ENCODE data around the gene TP53TG5. TPM values are rescaled to one million over a fixed set of nuclear protein-coding genes. Genes with fewer than 3 reads are reported as not detected.

Gene TP53TG5
- total and polyA plus RNA-seq, 2 of the 8 experiments (the other 6 are each of a cell fraction or from before 2014, with no cell fraction given) = not detected

DNA sequence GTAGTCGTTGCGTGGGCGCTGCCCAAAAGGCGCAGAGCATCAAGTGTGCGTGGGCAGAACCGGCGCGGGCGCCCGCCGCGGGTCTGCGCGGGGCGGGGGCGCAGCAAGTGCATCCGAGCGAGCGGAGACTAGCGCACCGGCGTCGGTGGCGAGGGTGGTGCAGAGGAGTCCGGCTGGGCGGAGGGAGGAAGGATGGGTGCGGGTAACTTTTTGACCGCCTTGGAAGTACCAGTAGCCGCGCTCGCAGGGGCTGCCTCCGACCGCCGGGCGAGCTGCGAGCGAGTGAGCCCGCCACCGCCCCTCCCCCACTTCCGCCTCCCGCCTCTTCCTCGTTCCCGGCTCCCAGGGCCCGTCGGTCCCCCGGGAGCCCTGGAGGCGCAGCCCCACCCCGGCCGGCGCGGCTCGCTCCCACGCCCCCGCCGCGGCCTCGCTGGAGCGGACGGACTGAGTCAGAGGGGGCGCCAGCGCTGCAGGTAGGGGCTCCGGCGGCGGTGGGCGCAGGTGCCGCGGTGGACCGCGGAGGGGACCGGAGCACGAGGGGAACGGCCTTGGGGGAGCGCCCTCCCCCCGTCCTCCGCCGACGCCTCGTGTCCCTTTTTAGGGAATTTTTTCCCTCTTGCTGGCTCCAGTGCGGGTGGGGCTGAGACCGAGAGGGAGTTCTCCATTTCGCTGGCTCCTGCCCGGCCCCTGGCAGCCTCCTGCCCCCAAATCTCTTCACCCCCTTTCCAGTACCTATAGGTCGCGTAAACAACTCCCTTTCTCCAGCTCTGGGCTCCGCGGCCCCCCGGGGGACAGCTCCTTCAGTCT lies 28.3 kb upstream of the TP53TG5 start (continued):
- TF ChIP-seq, protein P1, sequence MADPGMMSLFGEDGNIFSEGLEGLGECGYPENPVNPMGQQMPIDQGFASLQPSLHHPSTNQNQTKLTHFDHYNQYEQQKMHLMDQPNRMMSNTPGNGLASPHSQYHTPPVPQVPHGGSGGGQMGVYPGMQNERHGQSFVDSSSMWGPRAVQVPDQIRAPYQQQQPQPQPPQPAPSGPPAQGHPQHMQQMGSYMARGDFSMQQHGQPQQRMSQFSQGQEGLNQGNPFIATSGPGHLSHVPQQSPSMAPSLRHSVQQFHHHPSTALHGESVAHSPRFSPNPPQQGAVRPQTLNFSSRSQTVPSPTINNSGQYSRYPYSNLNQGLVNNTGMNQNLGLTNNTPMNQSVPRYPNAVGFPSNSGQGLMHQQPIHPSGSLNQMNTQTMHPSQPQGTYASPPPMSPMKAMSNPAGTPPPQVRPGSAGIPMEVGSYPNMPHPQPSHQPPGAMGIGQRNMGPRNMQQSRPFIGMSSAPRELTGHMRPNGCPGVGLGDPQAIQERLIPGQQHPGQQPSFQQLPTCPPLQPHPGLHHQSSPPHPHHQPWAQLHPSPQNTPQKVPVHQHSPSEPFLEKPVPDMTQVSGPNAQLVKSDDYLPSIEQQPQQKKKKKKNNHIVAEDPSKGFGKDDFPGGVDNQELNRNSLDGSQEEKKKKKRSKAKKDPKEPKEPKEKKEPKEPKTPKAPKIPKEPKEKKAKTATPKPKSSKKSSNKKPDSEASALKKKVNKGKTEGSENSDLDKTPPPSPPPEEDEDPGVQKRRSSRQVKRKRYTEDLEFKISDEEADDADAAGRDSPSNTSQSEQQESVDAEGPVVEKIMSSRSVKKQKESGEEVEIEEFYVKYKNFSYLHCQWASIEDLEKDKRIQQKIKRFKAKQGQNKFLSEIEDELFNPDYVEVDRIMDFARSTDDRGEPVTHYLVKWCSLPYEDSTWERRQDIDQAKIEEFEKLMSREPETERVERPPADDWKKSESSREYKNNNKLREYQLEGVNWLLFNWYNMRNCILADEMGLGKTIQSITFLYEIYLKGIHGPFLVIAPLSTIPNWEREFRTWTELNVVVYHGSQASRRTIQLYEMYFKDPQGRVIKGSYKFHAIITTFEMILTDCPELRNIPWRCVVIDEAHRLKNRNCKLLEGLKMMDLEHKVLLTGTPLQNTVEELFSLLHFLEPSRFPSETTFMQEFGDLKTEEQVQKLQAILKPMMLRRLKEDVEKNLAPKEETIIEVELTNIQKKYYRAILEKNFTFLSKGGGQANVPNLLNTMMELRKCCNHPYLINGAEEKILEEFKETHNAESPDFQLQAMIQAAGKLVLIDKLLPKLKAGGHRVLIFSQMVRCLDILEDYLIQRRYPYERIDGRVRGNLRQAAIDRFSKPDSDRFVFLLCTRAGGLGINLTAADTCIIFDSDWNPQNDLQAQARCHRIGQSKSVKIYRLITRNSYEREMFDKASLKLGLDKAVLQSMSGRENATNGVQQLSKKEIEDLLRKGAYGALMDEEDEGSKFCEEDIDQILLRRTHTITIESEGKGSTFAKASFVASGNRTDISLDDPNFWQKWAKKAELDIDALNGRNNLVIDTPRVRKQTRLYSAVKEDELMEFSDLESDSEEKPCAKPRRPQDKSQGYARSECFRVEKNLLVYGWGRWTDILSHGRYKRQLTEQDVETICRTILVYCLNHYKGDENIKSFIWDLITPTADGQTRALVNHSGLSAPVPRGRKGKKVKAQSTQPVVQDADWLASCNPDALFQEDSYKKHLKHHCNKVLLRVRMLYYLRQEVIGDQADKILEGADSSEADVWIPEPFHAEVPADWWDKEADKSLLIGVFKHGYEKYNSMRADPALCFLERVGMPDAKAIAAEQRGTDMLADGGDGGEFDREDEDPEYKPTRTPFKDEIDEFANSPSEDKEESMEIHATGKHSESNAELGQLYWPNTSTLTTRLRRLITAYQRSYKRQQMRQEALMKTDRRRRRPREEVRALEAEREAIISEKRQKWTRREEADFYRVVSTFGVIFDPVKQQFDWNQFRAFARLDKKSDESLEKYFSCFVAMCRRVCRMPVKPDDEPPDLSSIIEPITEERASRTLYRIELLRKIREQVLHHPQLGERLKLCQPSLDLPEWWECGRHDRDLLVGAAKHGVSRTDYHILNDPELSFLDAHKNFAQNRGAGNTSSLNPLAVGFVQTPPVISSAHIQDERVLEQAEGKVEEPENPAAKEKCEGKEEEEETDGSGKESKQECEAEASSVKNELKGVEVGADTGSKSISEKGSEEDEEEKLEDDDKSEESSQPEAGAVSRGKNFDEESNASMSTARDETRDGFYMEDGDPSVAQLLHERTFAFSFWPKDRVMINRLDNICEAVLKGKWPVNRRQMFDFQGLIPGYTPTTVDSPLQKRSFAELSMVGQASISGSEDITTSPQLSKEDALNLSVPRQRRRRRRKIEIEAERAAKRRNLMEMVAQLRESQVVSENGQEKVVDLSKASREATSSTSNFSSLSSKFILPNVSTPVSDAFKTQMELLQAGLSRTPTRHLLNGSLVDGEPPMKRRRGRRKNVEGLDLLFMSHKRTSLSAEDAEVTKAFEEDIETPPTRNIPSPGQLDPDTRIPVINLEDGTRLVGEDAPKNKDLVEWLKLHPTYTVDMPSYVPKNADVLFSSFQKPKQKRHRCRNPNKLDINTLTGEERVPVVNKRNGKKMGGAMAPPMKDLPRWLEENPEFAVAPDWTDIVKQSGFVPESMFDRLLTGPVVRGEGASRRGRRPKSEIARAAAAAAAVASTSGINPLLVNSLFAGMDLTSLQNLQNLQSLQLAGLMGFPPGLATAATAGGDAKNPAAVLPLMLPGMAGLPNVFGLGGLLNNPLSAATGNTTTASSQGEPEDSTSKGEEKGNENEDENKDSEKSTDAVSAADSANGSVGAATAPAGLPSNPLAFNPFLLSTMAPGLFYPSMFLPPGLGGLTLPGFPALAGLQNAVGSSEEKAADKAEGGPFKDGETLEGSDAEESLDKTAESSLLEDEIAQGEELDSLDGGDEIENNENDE (IDR thresholded peaks at IDR 0.05; ENCODE audit: insufficient replicate concordance, low read length) = no peak
- TF ChIP-seq JUND (IDR thresholded peaks at IDR 0.05; ENCODE audit: low read length) (no peak), SP1 (IDR thresholded peaks at IDR 0.05; ENCODE audit: low read depth, low read length) (no peak), CEBPB (IDR thresholded peaks at IDR 0.05; ENCODE audit: low read depth, low read length) (no peak), SRF (IDR thresholded peaks at IDR 0.05; ENCODE audit: low read depth, low read length) (no peak), EGR1 (IDR thresholded peaks at IDR 0.05; ENCODE audit: borderline replicate concordance, low read depth, low read length) (peak; percentile 61; the same call in 1 of the 2 replicates), MAFK (IDR thresholded peaks at IDR 0.05; ENCODE audit: low read depth, low read length) (no peak), SP4 (IDR thresholded peaks at IDR 0.05; ENCODE audit: low read length) (no peak), CBX5 (IDR thresholded peaks at IDR 0.05; ENCODE audit: low read depth, low read length) (no peak)
- TF ChIP-seq, protein P2, sequence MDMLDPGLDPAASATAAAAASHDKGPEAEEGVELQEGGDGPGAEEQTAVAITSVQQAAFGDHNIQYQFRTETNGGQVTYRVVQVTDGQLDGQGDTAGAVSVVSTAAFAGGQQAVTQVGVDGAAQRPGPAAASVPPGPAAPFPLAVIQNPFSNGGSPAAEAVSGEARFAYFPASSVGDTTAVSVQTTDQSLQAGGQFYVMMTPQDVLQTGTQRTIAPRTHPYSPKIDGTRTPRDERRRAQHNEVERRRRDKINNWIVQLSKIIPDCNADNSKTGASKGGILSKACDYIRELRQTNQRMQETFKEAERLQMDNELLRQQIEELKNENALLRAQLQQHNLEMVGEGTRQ (IDR thresholded peaks at IDR 0.05; ENCODE audit: low read length) = no peak

Data from H1 (cell line).